PC-9 (cell line): ENCODE measurements around the gene MDN1. TPM values are rescaled to one million over a fixed set of nuclear protein-coding genes. Genes with fewer than 3 reads are reported as not detected.
"Not testable (repeated sequence)": the region's sequence is repeated elsewhere in the genome, so short reads cannot be mapped to it uniquely, and the experiment has no call there.

Source experiments
- BruUV-seq: library from RNA; stranded (reverse); fragments of 400-500 nt; replicated peaks from 2 replicates; lab custom pipeline; 2021; lab: Mats Ljungman, UMichigan
- CTCF ChIA-PET: fragments of 300-600 bp; sonication (Branson Sonifier 250); formaldehyde crosslinking; loops from one replicate; lab custom pipeline; 2022; ENCODE audit warnings: antibody characterized with exemption; lab: Charles Lee
- POLR2A ChIA-PET: fragments of 300-600 bp; sonication (Branson Sonifier 250); formaldehyde crosslinking; loops from one replicate; lab custom pipeline; 2022; ENCODE audit warnings: antibody characterized with exemption; ENCODE audit not compliant: unreplicated experiment; lab: Charles Lee
- DNase-seq, 2 experiments: peaks; one replicate each; pipeline versions ENCODE4 v3.0.0 to v3.0.0-alpha.2; 2015 to 2022; ENCODE audit warnings: mixed read lengths in 1 of 2
- H2AFZ ChIP-seq: fragments of 200-600 bp; sonication (generic); 2 replicates; pipeline ENCODE4 v1.8.1; 2017; ENCODE audit warnings: antibody characterized with exemption
- H3F3A ChIP-seq: fragments of 200-600 bp; sonication (generic); 2 replicates; pipeline ENCODE4 v1.8.1; 2017; ENCODE audit warnings: antibody characterized with exemption, mild to moderate bottlenecking, low read depth; ENCODE audit not compliant: insufficient read depth
- H3K27ac ChIP-seq: fragments of 200-600 bp; sonication (generic); 2 replicates; pipeline ENCODE4 v1.6.1; 2016; ENCODE audit warnings: mixed run types
- H3K27me3 ChIP-seq: fragments of 200-600 bp; sonication (generic); 2 replicates; pipeline ENCODE4 v1.6.1; 2016; ENCODE audit warnings: low read depth, mixed run types; ENCODE audit not compliant: insufficient read depth
- H3K36me3 ChIP-seq: fragments of 200-600 bp; sonication (generic); 2 replicates; pipeline ENCODE4 v1.6.1; 2016; ENCODE audit warnings: low read depth, mixed run types
- H3K4me1 ChIP-seq: fragments of 200-600 bp; sonication (generic); replicated peaks from 2 replicates; pipeline ENCODE4 v1.6.1; 2016; ENCODE audit warnings: mixed run types; ENCODE audit not compliant: insufficient read depth
- H3K4me2 ChIP-seq: fragments of 200-600 bp; sonication (generic); 2 replicates; pipeline ENCODE4 v1.6.1; 2017; ENCODE audit warnings: mixed run types
- H3K4me3 ChIP-seq: fragments of 200-600 bp; sonication (generic); 2 replicates; pipeline ENCODE4 v1.6.1; 2016; ENCODE audit warnings: mixed run types
- H3K79me2 ChIP-seq: fragments of 200-600 bp; sonication (generic); 2 replicates; pipeline ENCODE4 v1.6.1; 2017; ENCODE audit warnings: low read depth, mixed run types
- H3K9me2 ChIP-seq: fragments of 200-600 bp; sonication (generic); 2 replicates; pipeline ENCODE4 v1.8.1; 2017; ENCODE audit warnings: mild to moderate bottlenecking; ENCODE audit not compliant: insufficient read depth
- H3K9me3 ChIP-seq: fragments of 200-600 bp; sonication (generic); 2 replicates; pipeline ENCODE4 v1.8.1; 2016; ENCODE audit warnings: low read depth; ENCODE audit not compliant: insufficient read depth
- H4K20me1 ChIP-seq: fragments of 200-600 bp; sonication (generic); 2 replicates; pipeline ENCODE4 v1.8.1; 2017; ENCODE audit not compliant: insufficient read depth
- EZH2 ChIP-seq: fragments of 200-600 bp; sonication (generic); IDR thresholded peaks from 2 replicates; pipeline ENCODE4 v1.8.0; 2017; ENCODE audit warnings: antibody characterized with exemption, low read depth
- intact Hi-C: fragments of 100-400 bp; cut with micrococcal nuclease; formaldehyde crosslinking; loops from one replicate; pipeline ENCODE4 v1.10.0; 2022; ENCODE audit not compliant: unreplicated experiment
- total RNA-seq: library from RNA; stranded (reverse); gene quantifications from 2 replicates; pipeline ENCODE4 v1.2.3, GENCODE V29; 2021
- TF ChIP-seq, protein P1 (sequence below): fragments of 200-600 bp; sonication (generic); conservative IDR thresholded peaks from 2 replicates; pipeline ENCODE4 v1.6.1; 2017; ENCODE audit warnings: mixed run types, antibody characterized with exemption, mild to moderate bottlenecking, moderate library complexity

Gene MDN1
- total RNA-seq, 1 experiment from 2014 or later, result 38.6 TPM

DNA sequence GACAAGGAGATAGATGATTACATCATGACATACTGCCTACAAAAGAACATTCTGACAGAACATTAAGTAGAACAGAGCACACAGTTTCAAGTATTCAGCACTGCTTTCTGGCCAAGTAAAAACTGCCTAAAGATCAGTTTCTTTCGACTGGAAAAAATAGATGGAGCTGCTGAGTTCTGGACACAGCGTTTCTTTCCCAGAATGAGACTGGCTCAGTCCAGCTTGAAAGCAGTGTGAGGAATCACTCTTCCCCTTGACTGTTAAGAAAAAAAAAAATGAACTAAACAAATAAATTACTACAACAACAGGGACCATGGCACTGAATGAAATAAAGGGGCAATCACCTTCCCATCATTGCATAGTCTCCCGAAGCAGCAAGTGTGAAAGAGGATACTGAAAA lies 176.6 kb downstream of the MDN1 start:
- Histone ChIP-seq H3K4me1 (peaks cover 14% of the 10 kb centered on the region), H3F3A (peaks cover 2% of the 10 kb centered on the region; the same call in 1 of the 2 replicates), H3K4me2 (no peak overlapping the region), H3K9me2 (no peaks in the 10 kb centered on the region), H2AFZ (no peak overlapping the region), H4K20me1 (no peaks in the 10 kb centered on the region), H3K36me3 (no peaks in the 10 kb centered on the region), H3K4me3 (no peak overlapping the region), H3K27me3 (no peaks in the 10 kb centered on the region), H3K27ac (no peak overlapping the region), H3K9me3 (no peaks in the 10 kb centered on the region), H3K79me2 (peaks cover 12% of the 10 kb centered on the region)
- TF ChIP-seq EZH2, result no peak
- TF ChIP-seq, protein P1, sequence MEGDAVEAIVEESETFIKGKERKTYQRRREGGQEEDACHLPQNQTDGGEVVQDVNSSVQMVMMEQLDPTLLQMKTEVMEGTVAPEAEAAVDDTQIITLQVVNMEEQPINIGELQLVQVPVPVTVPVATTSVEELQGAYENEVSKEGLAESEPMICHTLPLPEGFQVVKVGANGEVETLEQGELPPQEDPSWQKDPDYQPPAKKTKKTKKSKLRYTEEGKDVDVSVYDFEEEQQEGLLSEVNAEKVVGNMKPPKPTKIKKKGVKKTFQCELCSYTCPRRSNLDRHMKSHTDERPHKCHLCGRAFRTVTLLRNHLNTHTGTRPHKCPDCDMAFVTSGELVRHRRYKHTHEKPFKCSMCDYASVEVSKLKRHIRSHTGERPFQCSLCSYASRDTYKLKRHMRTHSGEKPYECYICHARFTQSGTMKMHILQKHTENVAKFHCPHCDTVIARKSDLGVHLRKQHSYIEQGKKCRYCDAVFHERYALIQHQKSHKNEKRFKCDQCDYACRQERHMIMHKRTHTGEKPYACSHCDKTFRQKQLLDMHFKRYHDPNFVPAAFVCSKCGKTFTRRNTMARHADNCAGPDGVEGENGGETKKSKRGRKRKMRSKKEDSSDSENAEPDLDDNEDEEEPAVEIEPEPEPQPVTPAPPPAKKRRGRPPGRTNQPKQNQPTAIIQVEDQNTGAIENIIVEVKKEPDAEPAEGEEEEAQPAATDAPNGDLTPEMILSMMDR, result no peak
- intact Hi-C loops, result no loop called here
- no peak for DNase-seq
- no TSS peak for BruUV-seq
- ChIA-PET POLR2A (no interaction called here), CTCF (no interaction called here)

DNA sequence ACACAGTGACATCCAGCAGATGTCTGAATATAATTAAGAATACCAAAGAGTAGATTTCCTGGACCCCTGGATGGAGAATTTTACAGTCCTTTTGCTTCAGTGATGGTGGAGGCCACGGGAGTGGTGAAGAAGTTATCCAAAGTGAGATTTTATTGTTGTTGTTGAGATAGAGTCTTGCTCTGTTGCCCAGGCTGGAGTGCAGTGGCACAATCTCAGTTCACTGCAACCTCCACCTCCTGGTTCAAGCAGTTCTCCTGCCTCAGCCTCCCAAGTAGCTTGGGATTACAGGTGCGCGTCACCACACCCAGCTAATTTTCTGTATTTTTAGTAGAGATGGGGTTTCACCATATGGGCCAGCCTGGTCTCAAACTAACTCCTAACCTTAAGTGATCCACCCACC lies 178.0 kb downstream of the MDN1 start:
- H3K9me2 ChIP-seq, POLR2A ChIA-PET, CTCF ChIA-PET, DNase-seq, H3F3A ChIP-seq, BruUV-seq, intact Hi-C loops, H2AFZ ChIP-seq, H4K20me1 ChIP-seq, H3K27ac ChIP-seq, H3K27me3 ChIP-seq, H3K4me3 ChIP-seq, H3K9me3 ChIP-seq, H3K36me3 ChIP-seq, H3K4me2 ChIP-seq: not testable (repeated sequence)
- H3K79me2 ChIP-seq, result peaks cover 17% of the 10 kb centered on the region
- H3K4me1 ChIP-seq, result peaks cover 20% of the 10 kb centered on the region

DNA sequence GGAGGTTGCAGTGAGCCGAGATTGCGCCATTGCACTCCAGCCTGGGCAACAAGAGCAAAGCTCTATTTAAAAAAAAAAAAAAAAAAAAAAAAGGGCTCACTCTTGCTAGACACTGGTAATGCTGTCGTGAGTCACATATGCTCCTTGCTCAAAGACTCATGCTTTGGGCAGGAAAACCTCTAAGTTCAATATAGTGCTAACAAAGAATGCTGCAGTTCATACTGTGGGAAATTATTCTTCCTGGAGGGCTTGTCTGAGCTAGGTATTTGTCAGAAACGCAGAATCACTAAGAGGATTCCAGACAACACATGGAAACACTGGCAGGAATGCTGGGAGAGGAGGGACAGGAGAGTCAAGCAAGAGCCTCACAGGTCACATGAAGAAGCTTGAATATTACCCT lies 178.8 kb downstream of the MDN1 start:
- Histone ChIP-seq H3K9me2 (no peaks in the 10 kb centered on the region), H3K4me3 (no peak overlapping the region), H2AFZ (no peak overlapping the region), H3K9me3 (no peaks in the 10 kb centered on the region), H3F3A (peaks cover 6% of the 10 kb centered on the region; the same call in 1 of the 2 replicates), H3K4me1 (peaks cover 20% of the 10 kb centered on the region), H3K36me3 (no peaks in the 10 kb centered on the region; the same call in 1 of the 2 replicates), H3K79me2 (peaks cover 17% of the 10 kb centered on the region), H3K27me3 (no peaks in the 10 kb centered on the region), H4K20me1 (no peaks in the 10 kb centered on the region), H3K4me2 (no peak overlapping the region), H3K27ac (no peak overlapping the region)
- DNase-seq, result no peak
- TF ChIP-seq, protein P1, result no peak
- no peak for TF ChIP-seq EZH2
- ChIA-PET POLR2A (no interaction called here), CTCF (no interaction called here)
- no TSS peak for BruUV-seq
- intact Hi-C loops, result no loop called here
